Glomerular endothelial cell (primary cell): ENCODE data around the gene KIRREL3. TPM values are rescaled to one million over a fixed set of nuclear protein-coding genes. Genes with fewer than 3 reads are reported as not detected.

Experiments
- DNase-seq: peaks from one replicate; pipeline ENCODE4 v3.0.0-alpha.2; 2011; ENCODE audit warnings: low read depth, low spot score; ENCODE audit errors: extremely low read depth
- total RNA-seq: library from RNA; depleted of rRNA; stranded (reverse); fragments of >200 nt; gene quantifications from 2 replicates; pipeline ENCODE4 v1.2.3, GENCODE V29; 2015

KIRREL3 gene
- total RNA-seq, 1 donor from 2014 or later: 0.93 TPM

DNA sequence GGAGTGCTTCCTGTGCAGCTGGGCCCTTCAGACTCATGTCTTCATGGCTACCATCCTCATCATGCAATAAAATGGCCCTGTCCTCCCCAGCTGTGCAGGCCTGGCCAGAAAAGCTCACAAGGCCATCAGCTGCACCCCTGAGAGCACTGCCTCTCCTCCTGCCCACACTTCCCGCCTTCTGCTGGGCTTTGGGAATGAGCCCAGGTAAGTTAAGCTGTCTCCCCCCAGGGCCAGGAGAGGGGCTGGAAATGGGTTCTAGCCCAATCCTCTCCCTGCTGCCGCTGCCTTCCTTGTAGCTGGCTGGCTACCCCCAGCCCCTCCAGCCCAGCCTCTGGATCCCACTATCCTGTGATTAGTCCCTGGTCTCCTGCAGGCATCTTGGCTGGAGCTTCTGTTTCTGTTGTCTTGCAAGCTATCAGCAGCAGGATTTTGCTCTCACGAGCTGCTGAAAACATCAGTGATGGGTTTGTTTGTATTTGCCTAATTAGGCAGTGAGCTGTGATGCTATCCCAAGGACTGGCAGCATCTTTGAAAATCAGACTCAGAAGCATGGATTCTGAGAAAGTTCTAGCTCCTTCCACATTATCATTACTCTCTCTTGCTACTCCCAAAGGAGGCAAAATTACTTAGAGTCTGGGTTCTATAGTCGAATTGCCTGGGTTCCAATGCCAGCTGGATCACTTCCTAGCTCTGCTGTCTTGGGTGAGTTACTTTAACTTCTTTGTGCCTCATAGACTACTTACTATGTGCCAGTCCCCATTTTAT lies 476.9 kb downstream of the KIRREL3 start:
- DNase-seq: no peak

DNA sequence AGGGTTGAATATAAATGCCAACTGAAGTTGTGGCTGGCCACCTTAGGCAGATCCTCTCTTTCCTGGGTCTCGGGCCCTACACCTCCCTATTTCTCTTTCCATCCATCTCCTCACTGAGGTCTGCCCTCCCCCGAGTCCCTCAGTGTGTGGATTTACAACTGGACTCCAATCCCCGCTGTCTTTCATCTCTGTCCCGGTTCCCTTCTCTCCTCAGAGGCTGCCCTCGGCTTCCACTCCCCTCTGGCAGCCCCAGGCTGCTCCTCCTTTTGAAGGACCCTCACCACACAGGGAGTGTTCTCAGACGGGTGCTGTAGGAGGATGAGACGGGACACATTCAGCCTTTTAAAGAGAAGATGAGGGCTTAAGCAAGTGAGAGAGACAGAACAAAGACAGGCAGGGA lies 478.0 kb downstream of the KIRREL3 start:
- no peak for DNase-seq

DNA sequence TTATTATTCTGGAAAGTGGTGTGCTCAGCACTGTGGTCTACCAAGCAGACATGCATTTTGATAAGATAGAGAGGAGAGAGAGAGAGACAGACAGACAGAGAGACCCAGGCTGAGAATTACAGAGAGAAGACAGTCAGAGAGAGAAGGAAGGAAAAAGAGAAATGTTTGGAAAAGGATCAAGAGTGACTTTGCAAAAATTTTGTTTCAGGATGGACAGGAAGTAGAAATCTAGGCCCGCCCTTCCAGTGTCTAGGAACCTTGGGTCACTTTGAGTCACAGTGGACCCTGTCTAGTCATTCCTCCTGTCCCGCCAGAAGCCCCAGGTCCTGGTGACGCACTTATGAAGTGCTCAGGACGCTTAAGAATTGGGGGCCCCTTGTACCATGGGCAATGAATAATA lies 478.4 kb downstream of the KIRREL3 start:
- no peak for DNase-seq

DNA sequence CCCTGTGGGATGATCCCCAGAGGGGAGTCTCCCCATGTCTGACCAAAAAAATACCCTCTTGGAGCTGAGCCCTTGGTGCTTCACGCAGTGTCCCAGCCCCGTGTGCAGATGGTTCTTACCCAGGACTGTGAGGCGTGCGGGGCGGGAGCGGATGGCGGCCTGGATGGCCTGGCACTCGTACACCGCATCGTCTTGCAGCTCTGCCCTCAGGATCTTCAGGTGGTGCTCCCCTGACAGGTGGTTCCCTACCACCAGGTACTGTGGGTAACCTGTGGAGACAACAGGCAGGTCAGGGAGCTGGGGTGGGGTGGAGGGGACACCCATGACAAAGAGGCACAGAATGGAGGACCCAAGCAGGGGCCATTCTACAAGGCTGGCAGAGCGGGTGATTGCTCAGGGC lies 479.4 kb downstream of the KIRREL3 start:
- DNase-seq: no peak

- DNase-seq: no peak
Observed at GRCh38 chr11:126519764-126520734, 480.5 kb downstream of the KIRREL3 start.

DNA sequence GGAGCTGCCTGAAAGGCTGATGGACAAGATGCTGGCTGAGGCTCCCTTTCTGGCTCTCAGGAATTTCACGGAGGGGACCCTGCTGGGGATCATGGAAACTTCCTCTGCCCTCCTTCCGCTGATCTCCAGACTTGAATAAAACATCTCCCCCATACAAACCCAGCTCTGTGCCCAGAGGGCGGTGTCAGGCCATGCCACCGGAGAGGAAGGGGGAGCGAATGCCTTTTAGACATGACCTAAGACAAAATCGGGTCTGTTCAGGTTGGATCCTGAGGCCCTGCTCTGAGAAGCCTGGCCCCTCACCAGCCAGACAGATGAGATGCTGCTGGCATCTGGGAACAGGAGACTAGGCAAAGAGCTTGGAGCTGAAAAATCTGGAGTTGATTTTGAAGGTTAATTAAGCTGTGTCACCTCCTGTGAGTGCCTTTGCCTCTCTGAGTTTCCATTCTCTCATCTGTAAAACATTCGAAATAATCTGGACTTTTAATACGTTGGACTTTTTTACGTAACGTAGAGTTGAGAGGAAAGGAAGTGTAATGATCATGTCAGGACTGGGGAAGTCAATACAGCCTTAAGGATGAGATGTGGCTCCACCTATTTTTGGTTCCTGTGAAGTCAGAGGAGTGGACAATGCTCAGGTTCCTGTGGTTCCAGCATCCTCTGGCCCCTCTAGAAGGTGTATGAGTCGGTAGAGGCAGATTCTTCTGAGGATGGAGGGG lies 481.4 kb downstream of the KIRREL3 start:
- DNase-seq: no peak

DNA sequence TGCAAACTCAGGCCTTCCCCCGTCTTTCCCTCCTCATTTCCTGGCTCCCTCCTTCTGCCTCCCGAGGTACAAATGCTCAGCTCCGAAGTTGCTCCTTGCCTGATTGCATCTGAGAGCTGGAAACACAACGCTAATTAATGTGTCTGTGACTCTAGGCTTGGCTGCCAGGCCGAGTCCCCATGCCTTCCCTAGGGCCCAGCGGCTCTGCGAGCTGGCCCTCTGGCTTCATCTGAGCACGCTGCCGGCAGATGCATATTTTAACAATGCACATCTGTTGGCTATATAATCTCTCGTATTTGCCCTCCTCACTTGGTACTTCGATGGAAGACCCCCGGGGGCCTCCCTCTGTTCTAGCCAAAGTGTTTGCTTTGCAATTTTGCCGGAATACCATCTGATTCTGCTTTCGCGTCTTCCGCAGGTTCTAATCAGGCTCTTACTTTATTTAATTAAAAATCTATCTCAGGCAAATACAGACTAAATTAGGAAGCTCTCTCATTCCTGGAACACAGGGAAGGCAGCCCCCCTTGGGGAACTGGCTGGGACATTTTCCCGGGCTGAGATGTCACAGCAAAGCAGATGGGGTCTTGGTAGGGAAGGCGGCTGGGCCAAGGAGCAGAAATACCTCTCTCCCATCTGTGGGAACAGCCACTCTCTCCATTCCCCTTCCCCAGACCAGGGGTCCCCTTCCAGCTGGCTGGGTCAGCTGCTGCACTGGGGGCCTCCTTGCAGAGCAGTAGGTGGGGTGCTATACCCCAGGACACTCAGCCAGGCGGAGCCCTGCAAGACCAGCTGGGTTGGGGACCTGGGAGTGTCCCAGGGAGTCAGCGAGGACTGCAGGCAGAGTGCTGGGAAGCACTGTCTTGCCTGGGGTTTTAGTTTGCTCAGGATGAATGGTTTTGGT lies 482.2 kb downstream of the KIRREL3 start:
- DNase-seq: no peak

GRCh38 chr11:126515501-126515900 lies 485.1 kb downstream of the KIRREL3 start:
- no peak for DNase-seq

- no peak for DNase-seq
Observed at GRCh38 chr11:126514061-126514693, 486.4 kb downstream of the KIRREL3 start.

GRCh38 chr11:126512741-126513715 lies 487.5 kb downstream of the KIRREL3 start:
- no peak for DNase-seq

- no peak for DNase-seq
Observed at GRCh38 chr11:126512251-126512650, 488.3 kb downstream of the KIRREL3 start.

- no peak for DNase-seq
Observed at GRCh38 chr11:126511475-126512115, 489.0 kb downstream of the KIRREL3 start.

DNA sequence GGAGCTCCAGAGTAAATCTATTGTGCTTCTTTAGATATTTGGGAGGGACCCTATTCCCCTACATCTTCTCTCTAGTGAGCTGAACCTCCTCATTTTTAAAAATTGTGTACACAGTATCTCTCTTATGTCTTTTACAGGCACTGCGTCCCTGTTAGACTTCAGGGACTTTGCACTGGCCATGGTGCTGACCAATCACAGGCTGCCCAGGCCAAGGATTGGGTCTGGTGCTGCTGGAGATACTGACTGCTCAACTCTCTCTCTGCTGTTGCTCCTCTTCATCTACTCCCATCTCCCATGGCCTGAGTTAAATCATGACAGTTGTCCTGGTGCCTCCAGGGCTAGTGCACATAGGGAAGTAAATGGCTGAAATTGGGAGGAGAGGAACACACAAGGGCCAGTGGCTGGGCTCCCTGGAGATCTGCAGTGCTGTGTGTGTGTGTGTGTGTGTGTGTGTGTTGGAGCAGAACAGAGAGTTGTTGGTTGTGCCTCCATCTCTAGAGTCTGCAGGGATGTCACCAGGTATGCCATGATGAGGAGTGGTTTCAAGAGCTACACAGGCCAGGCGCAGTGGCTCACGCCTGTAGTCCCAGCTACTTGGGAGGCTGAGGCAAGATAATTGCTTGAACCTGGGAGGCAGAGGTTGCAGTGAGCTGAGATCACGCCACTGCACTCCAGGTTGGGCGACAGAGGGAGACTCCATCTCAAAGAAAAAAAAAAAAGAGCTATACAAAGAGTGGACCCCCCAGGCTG lies 489.8 kb downstream of the KIRREL3 start:
- no peak for DNase-seq

- DNase-seq: no peak
Observed at GRCh38 chr11:126507646-126508045, 492.9 kb downstream of the KIRREL3 start.

DNA sequence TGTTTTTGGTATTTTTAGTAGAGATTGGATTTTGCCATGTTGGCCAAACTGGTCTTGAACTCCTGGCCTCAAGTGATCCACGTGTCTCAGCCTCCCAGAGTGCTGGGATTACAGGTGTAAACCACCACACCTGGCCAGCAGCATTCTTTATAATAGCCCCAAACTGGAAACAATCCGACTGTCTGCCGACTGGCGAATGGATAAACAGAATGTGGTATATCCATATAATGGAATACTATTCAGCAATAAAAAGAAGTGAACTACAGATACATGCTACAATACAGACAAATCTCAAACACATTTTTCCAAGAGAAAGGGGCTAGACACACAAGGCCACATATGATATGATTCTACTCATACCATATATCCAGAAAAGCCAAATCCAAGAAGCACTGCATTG lies 493.8 kb downstream of the KIRREL3 start:
- no peak for DNase-seq

GRCh38 chr11:126502982-126503381 lies 497.6 kb downstream of the KIRREL3 start:
- no peak for DNase-seq

DNA sequence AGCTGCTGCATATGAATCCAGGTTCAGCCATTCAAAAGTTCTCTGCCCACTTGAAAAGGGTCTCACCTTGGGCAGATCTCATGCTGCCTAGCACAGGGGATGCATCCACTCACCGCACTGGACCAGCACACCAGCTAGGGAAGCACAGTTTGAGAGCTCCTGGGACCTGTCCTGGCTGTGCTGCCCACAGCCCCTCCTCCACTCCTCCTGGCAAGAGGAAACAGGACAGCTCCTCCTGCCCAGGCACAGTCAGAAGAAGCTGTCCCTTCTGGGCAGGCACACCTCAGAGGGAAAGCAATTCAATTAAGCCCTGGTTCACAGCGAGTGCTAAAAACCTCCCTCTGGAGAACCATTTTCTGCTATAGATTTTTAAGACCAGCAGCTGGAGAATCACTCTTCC lies 498.4 kb downstream of the KIRREL3 start:
- DNase-seq: no peak
